ENCODE measurements around the gene CNDP2.
A peak's percentile ranks its signal among the peaks of the same experiment; 100 is the strongest.

CNDP2 gene

DNA sequence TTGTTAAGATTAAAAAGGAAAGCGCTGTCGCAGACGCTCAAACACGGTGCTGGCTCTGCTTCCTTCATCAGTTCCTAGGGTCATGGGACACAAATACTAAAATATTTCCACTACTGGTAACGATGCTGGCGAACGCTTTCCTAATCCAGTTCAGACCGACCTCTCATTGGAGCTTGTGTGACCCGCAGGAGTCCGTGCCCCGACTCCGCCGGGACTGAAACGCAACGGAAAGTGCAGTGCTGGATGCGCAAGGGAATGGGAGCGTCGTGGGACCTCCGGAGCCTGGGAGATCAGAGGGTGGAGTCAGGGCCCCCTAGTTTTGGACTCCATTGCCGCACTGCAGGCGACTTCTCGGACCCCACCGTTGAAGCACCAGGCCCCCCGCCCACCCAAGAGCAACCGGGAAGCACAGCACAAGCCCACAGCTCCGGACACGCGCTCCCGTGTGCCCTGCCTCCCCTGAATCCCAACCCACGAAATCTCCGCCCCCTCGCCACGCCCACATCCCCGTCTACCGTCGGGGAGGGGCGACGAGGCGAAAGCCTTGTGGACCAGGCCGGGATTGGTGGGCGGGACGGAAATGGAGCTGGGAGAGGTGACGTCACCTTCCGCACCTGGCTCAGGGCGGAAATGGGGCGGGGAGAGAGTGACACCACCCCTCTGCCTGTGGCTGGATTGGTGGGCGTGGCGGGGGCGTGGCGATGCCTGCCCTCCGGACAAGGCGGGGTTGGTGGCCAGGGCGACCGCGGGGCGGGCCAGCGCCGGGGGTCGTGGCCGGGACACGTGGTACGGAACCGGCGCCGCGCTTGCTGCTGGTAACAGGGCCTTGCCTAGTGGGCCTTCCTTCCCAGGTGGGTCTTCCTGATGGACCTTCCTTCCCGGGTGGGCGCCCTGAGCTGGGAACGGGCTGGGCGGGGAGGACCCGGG is at the start of gene CNDP2:
CNDP2 (plus strand) TSS at position 783 of the 927 bp plus-strand sequence. CDS start 3,611 bp downstream, outside the sequence.
- peak within 1 kb of the TSS; percentile 2; the same call in 1 of the 2 replicates for H2AFZ ChIP-seq (ENCODE audit: low read length)
- peak within 1 kb of the TSS; percentile 95 for H3K27ac ChIP-seq (ENCODE audit: low read depth, low read length, poor library complexity, severe bottlenecking)
- H3K36me3 ChIP-seq (ENCODE audit: insufficient read depth, low read length) = no peaks in the 10 kb centered on the region
- no peaks in the 10 kb centered on the region for H3K9me3 ChIP-seq (ENCODE audit: low read length)
- no peaks in the 10 kb centered on the region; the same call in 1 of the 2 replicates for H3K27me3 ChIP-seq (ENCODE audit: insufficient read depth, low read length)
- H4K20me1 ChIP-seq (ENCODE audit: insufficient read depth, low read length) = no peaks in the 10 kb centered on the region
- peak within 1 kb of the TSS; percentile 87 for H3K4me2 ChIP-seq (ENCODE audit: low read length)
- H3K4me3 ChIP-seq (ENCODE audit: low read depth, low read length, poor library complexity, severe bottlenecking) = peak within 1 kb of the TSS; percentile 87
- peaks cover 6% of the 10 kb centered on the region; the same call in 1 of the 2 replicates for H3K79me2 ChIP-seq (ENCODE audit: insufficient read depth, low read length)
- peak within 1 kb of the TSS; percentile 79 for H3K9ac ChIP-seq (ENCODE audit: low read length)
- TF ChIP-seq EZH2 (IDR thresholded peaks at IDR 0.05; ENCODE audit: borderline replicate concordance, low read length) (no peak), CTCF (IDR thresholded peaks at IDR 0.05; ENCODE audit: low read length) (no peak)
- H3F3A ChIP-seq (ENCODE audit: insufficient read depth, low read length) = 0 out of 2 replicates have a peak, but pooled peaks cover 10% of the 10 kb centered on the region
- H3K9me2 ChIP-seq (ENCODE audit: low read depth, low read length) = no peaks in the 10 kb centered on the region
- peaks cover 39% of the 10 kb centered on the region for H3K4me1 ChIP-seq (ENCODE audit: insufficient read depth, low read length, severe bottlenecking)

GRCh38 chr18:74446631-74447403 is 49.3 kb upstream of the CNDP2 start:
- TF ChIP-seq CTCF (IDR thresholded peaks at IDR 0.05; ENCODE audit: low read length) (no peak), EZH2 (IDR thresholded peaks at IDR 0.05; ENCODE audit: borderline replicate concordance, low read length) (no peak)
- no peaks in the 10 kb centered on the region for H4K20me1 ChIP-seq (ENCODE audit: insufficient read depth, low read length)
- no peak overlapping the region for H2AFZ ChIP-seq (ENCODE audit: low read length)
- H3K27me3 ChIP-seq (ENCODE audit: insufficient read depth, low read length) = 0 out of 2 replicates have a peak, but pooled peaks cover 4% of the 10 kb centered on the region
- H3F3A ChIP-seq (ENCODE audit: insufficient read depth, low read length) = no peaks in the 10 kb centered on the region
- no peak overlapping the region for H3K27ac ChIP-seq (ENCODE audit: low read depth, low read length, poor library complexity, severe bottlenecking)
- no peaks in the 10 kb centered on the region for H3K79me2 ChIP-seq (ENCODE audit: insufficient read depth, low read length)
- H3K36me3 ChIP-seq (ENCODE audit: insufficient read depth, low read length) = no peaks in the 10 kb centered on the region
- no peak overlapping the region for H3K9ac ChIP-seq (ENCODE audit: low read length)
- H3K4me2 ChIP-seq (ENCODE audit: low read length) = no peak overlapping the region
- no peaks in the 10 kb centered on the region for H3K9me3 ChIP-seq (ENCODE audit: low read length)
- H3K4me3 ChIP-seq (ENCODE audit: low read depth, low read length, poor library complexity, severe bottlenecking) = no peak overlapping the region
- no peaks in the 10 kb centered on the region for H3K9me2 ChIP-seq (ENCODE audit: low read depth, low read length)
- no peaks in the 10 kb centered on the region for H3K4me1 ChIP-seq (ENCODE audit: insufficient read depth, low read length, severe bottlenecking)

GRCh38 chr18:74447404-74448152 is 48.6 kb upstream of the CNDP2 start:
- H3K9ac ChIP-seq (ENCODE audit: low read length) = no peak overlapping the region
- H3K79me2 ChIP-seq (ENCODE audit: insufficient read depth, low read length) = no peaks in the 10 kb centered on the region
- 0 out of 2 replicates have a peak, but pooled peaks cover 4% of the 10 kb centered on the region for H3K27me3 ChIP-seq (ENCODE audit: insufficient read depth, low read length)
- no peaks in the 10 kb centered on the region for H3K9me3 ChIP-seq (ENCODE audit: low read length)
- no peaks in the 10 kb centered on the region for H3K4me1 ChIP-seq (ENCODE audit: insufficient read depth, low read length, severe bottlenecking)
- TF ChIP-seq CTCF (IDR thresholded peaks at IDR 0.05; ENCODE audit: low read length) (no peak), EZH2 (IDR thresholded peaks at IDR 0.05; ENCODE audit: borderline replicate concordance, low read length) (no peak)
- no peak overlapping the region for H2AFZ ChIP-seq (ENCODE audit: low read length)
- no peaks in the 10 kb centered on the region for H3F3A ChIP-seq (ENCODE audit: insufficient read depth, low read length)
- no peak overlapping the region for H3K27ac ChIP-seq (ENCODE audit: low read depth, low read length, poor library complexity, severe bottlenecking)
- H4K20me1 ChIP-seq (ENCODE audit: insufficient read depth, low read length) = no peaks in the 10 kb centered on the region
- no peak overlapping the region for H3K4me2 ChIP-seq (ENCODE audit: low read length)
- no peaks in the 10 kb centered on the region for H3K9me2 ChIP-seq (ENCODE audit: low read depth, low read length)
- H3K36me3 ChIP-seq (ENCODE audit: insufficient read depth, low read length) = no peaks in the 10 kb centered on the region
- H3K4me3 ChIP-seq (ENCODE audit: low read depth, low read length, poor library complexity, severe bottlenecking) = no peak overlapping the region

Measured in OCI-LY1 (cell line).